ENCODE measurements around the gene GOLGA6L26. TPM values are rescaled to one million over a fixed set of nuclear protein-coding genes. Genes with fewer than 3 reads are reported as not detected.
"Not testable (repeated sequence)": the region's sequence is repeated elsewhere in the genome, so short reads cannot be mapped to it uniquely, and the experiment has no call there.

The GOLGA6L26 gene
- total and polyA plus RNA-seq, 2 of the 8 experiments (the other 6 are each of a cell fraction or from before 2014, with no cell fraction given) = not detected

GRCh38 chr15:23372284-23372683, 38.3 kb upstream of the GOLGA6L26 start (continued):
- no peak for TF ChIP-seq RAD21 (IDR thresholded peaks at IDR 0.05 in 1 of 2, conservative IDR thresholded peaks at IDR 0.05 in 1 of 2; ENCODE audit: low read depth in 2 of 2, low read length in 2 of 2)
- TF ChIP-seq ZNF274 (IDR thresholded peaks at IDR 0.05; ENCODE audit: borderline replicate concordance, extremely low read depth, low read length) = no peak
- no peak for TF ChIP-seq RBBP5 (IDR thresholded peaks at IDR 0.05; ENCODE audit: borderline replicate concordance, low read depth, low read length)
- no peak for TF ChIP-seq TEAD4 (IDR thresholded peaks at IDR 0.05; ENCODE audit: low read depth, low read length)
- TF ChIP-seq SP2 (IDR thresholded peaks at IDR 0.05; ENCODE audit: low read length) = no peak
- TF ChIP-seq CHD1 (IDR thresholded peaks at IDR 0.05; ENCODE audit: low read depth, low read length) = no peak
- TF ChIP-seq KDM4A (IDR thresholded peaks at IDR 0.05; ENCODE audit: low read depth, low read length, severe bottlenecking) = no peak
- TF ChIP-seq POLR2A (IDR thresholded peaks at IDR 0.05; ENCODE audit: control extremely low read depth in 1 of 2, low read depth in 2 of 2, low read length in 2 of 2) = no peak

DNA sequence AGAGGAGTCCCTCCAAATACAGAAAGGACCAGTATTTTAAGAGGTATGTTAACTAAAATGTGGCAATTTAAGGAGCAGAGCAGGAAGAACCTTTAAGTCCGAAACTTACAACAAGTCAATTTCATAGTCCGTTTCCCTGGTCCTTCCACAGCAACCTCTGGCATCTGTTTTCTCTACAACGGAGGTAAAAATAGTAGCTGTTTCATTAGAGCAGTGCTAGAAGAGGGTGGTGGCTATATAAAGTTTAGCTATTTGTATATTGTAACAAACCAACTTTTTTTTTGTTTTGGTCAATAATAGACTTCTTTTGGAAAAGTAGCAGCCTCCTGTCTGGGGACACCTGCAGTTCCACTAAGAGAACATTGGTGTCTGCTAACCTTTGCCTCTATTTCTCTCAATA, 37.9 kb upstream of the GOLGA6L26 start:
- H3K18ac ChIP-seq (ENCODE audit: extremely low read depth, low read length); FAIRE-seq; H2BK15ac ChIP-seq (ENCODE audit: low read length); H4K8ac ChIP-seq (ENCODE audit: extremely low read depth, insufficient read depth, low read length); H3K9ac ChIP-seq (replicated peaks in 1 of 4; ENCODE audit: extremely low read depth in 1 of 4, low read depth in 3 of 4, low read length in 3 of 4); POLR2A ChIA-PET (ENCODE audit: partially characterized antibody); H2AFZ ChIP-seq (ENCODE audit: low read length); H3K27ac ChIP-seq (ENCODE audit: low read depth, low read length); H3K14ac ChIP-seq (ENCODE audit: insufficient read length); H4K5ac ChIP-seq (ENCODE audit: insufficient read length, low read depth, low read length); CTCF ChIA-PET (ENCODE audit: partially characterized antibody); H3K4ac ChIP-seq (replicated peaks; ENCODE audit: insufficient read length, low read depth, low read length); H4K20me1 ChIP-seq (replicated peaks in 1 of 2; ENCODE audit: control insufficient read depth in 1 of 2, insufficient read depth in 2 of 2, low read length in 2 of 2); H3K27me3 ChIP-seq (replicated peaks in 1 of 4; ENCODE audit: control insufficient read depth in 3 of 4, extremely low read depth in 1 of 4, insufficient read depth in 3 of 4, low read length in 3 of 4); H3K4me1 ChIP-seq (replicated peaks in 1 of 4; ENCODE audit: control insufficient read depth in 3 of 4, insufficient read depth in 4 of 4, low read length in 3 of 4); H2BK20ac ChIP-seq (ENCODE audit: low read length); H3K4me3 ChIP-seq (ENCODE audit: extremely low read depth in 1 of 4, insufficient read depth in 2 of 4, low read depth in 3 of 4, low read length in 4 of 4); H2BK120ac ChIP-seq (replicated peaks; ENCODE audit: low read depth, low read length); H3K56ac ChIP-seq (replicated peaks; ENCODE audit: insufficient read length, low read depth, low read length); H2BK5ac ChIP-seq (ENCODE audit: low read depth, low read length); H3K79me2 ChIP-seq (ENCODE audit: control insufficient read depth in 1 of 2, insufficient read depth in 2 of 2, low read length in 2 of 2); H3K79me1 ChIP-seq (ENCODE audit: low read depth, low read length); H4K91ac ChIP-seq (replicated peaks; ENCODE audit: insufficient read length, low read length); H3K36me3 ChIP-seq (ENCODE audit: control insufficient read depth in 2 of 4, insufficient read depth in 4 of 4, low read length in 3 of 4); H3K4me2 ChIP-seq (ENCODE audit: insufficient read depth in 1 of 2, low read depth in 2 of 2, low read length in 2 of 2); H3K23ac ChIP-seq (ENCODE audit: insufficient read length); H3K23me2 ChIP-seq (ENCODE audit: low read depth, low read length); H2BK12ac ChIP-seq (ENCODE audit: low read depth, low read length); H2AK5ac ChIP-seq (ENCODE audit: low read depth, low read length); DNase-seq (ENCODE audit: low read depth in 1 of 2, low spot score in 2 of 2): not testable (repeated sequence)
- 84% methylated on average over 3 of the region's 3 CpGs; no CpG with 5 or more reads in 1 of the 2 experiments for WGBS, 2 experiments (ENCODE audit: extremely low coverage in 1 of 2, insufficient coverage in 1 of 2, insufficient read length in 1 of 2, insufficient replicate concordance in 2 of 2, low coverage in 1 of 2, low lambda C conversion rate in 2 of 2, missing lambda C conversion rate in 1 of 2)
- peaks cover 0 to 21% of the 10 kb centered on the region in 2 experiments; a peak in 1 of 4 replicates for H3K9me3 ChIP-seq (ENCODE audit: insufficient read depth in 2 of 2, low read depth in 1 of 2, low read length in 1 of 2)
